Measurements from ENCODE around the gene SUPT20H.

DNA sequence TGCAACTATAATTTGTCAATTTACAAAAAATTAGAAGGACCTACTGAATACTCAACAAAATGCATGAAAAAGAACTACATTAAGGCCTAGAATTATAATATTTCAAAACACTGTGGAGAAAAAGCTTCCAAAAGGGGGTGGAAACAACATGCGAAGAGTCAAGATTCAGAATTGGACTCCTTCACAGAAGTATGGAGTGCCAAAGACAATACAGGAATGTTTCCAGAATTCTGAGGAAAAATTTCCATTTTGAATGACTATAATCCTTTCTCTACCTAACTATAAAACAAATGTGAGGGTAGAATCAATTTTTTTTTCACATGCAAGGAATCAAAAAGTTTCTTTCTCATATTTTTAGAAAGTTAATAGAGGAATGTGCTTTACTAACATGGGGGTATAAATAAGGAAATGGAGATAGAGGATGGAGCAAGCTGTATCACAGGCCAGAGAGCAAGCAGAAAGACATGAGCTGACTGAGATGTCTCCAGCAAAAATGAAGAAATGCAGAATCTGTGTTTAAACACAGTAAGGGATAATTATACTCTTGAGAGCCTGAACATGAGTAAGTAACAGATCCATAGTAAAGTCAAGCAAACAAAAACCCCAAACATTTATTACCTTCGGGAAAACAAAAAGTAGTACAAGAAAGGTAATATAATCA is 99.9 kb downstream of the SUPT20H start:
- TF ChIP-seq, protein P1, sequence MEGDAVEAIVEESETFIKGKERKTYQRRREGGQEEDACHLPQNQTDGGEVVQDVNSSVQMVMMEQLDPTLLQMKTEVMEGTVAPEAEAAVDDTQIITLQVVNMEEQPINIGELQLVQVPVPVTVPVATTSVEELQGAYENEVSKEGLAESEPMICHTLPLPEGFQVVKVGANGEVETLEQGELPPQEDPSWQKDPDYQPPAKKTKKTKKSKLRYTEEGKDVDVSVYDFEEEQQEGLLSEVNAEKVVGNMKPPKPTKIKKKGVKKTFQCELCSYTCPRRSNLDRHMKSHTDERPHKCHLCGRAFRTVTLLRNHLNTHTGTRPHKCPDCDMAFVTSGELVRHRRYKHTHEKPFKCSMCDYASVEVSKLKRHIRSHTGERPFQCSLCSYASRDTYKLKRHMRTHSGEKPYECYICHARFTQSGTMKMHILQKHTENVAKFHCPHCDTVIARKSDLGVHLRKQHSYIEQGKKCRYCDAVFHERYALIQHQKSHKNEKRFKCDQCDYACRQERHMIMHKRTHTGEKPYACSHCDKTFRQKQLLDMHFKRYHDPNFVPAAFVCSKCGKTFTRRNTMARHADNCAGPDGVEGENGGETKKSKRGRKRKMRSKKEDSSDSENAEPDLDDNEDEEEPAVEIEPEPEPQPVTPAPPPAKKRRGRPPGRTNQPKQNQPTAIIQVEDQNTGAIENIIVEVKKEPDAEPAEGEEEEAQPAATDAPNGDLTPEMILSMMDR (IDR thresholded peaks at IDR 0.05): no peak
- TF ChIP-seq POLR2A (IDR thresholded peaks at IDR 0.05): no peak

All from adrenal gland (tissue), 5 donors.